HG03439 (cell line): Measurements from ENCODE around the gene MAPK10.
"Not testable (repeated sequence)": the region's sequence is repeated elsewhere in the genome, so short reads cannot be mapped to it uniquely, and the experiment has no call there.

ENCODE experiments used
- ATAC-seq: cut with Tn5 transposase; IDR thresholded peaks from one replicate; pipeline ENCODE4 v1.9.1; 2021; ENCODE audit warnings: mild to moderate bottlenecking, moderate library complexity; ENCODE audit not compliant: unreplicated experiment

Gene MAPK10

DNA sequence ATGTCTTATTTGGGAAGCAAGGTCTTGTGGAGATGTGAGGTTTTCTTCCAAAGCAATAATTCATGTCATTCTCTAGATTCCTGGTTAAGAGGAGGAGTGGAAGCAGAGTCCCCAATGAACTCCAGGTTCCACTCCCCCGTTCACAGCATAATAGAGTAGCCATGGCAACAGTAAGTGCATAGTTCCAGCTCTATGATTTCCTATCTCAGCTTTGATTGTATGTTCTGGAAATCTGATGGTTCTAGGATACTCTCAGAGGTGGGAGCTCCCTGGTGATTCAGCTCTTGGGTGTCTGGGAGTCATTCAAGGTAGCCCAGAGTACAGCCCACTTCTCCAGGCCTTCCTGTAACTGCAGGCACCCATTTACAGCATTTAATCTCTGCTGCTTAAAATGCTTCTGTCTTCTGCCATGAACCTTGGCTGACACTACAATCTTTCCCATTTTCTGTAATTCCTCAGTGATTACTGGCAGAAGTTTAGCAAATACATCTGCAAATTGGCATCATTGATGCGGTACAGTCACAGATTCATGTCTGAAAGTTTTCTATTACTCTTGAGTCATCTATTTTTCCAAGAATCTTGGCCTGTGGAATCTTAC lies 242.0 kb downstream of the MAPK10 start:
- ATAC-seq = no peak

GRCh38 chr4:86114563-86114962 lies 245.3 kb downstream of the MAPK10 start:
- ATAC-seq = no peak

DNA sequence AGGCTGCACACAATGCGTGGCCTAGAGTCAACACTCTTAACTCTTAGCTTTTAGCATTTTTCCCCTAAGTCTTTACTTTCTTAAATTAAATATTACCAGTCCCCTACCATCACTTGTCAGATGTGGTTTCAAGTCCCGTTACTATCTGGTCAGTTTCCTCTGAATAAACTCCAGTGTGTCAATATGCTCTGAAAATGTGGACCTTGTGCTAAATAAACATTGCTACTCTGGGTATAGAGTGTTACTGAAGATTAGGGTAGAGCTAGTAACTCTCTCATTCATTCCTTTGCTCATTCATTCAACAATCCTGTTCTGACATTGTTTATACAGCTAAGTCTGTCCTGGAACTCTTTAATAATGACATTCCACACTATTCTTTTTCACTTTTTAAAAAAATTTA lies 251.0 kb downstream of the MAPK10 start:
- no peak for ATAC-seq

GRCh38 chr4:86108137-86108536 lies 251.7 kb downstream of the MAPK10 start:
- ATAC-seq = no peak

DNA sequence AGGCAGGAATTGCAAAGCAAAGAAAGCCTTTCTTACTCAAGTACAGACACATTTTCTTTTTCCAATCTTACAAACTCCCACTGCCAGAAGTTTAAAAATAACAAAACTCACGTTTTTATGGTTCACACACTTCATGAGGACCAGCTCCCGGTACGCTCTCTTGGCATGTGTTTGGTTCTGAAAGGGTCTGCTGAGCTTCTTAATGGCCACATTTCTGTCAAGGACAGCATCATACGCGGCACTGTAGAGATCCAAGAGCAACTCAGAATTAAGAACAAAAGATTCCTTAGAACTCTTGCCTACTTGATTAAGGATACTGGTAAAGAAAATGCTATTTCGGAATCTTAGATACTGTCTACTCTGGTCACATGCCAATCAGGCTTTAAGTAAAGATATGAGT lies 252.7 kb downstream of the MAPK10 start:
- no peak for ATAC-seq

DNA sequence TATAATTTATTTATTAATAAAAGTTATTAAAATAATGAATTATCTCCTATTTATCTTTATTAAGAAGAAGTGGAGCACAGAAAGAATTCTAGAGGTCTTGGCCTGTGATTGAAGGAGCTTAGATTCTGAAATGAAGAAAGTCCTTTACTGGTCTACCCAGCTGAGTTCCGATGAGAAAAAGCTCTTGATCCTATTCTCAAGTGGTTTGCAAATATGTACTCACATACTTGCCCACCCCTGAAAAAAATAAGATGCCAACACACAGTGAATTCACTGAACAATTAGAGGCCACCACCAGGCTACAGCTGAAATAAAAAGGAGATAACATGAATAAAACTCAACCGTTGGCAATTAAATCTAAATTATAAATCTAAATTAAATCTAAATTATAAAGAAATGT lies 253.4 kb downstream of the MAPK10 start:
- no peak for ATAC-seq

- no peak for ATAC-seq
Observed at GRCh38 chr4:86101841-86102240, 258.0 kb downstream of the MAPK10 start.

- no peak for ATAC-seq
Observed at GRCh38 chr4:86101410-86101809, 258.4 kb downstream of the MAPK10 start.

DNA sequence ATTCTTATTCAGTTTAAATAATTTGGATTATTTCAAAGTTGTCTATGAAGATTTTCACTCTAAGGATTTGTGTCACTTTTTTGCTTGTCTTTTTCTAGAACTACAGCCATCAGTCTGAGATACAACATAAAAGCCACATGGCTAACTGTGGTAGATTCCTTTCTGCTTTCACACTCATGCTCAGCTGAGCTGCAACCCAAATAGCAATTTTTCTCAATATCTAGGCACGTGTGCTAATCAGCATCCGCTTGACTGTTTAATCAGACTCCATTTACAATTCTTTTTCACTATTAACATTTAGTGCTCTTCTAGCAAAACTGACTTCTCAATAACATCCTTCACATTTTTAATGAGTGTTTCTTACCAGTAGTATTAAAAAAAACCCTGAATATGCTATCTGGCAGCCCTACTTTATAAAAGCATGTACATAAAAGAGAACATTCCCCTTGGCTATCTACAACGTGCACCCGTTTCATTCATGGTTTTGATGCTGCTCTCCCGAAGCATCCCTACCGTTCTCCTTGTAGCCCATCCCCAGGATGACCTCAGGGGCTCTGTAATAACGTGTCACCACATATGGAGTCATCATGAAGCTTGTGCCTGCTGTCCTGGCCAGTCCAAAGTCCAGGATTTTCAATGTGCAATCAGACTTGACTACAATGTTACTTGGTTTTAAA lies 259.2 kb downstream of the MAPK10 start:
- no peak for ATAC-seq

DNA sequence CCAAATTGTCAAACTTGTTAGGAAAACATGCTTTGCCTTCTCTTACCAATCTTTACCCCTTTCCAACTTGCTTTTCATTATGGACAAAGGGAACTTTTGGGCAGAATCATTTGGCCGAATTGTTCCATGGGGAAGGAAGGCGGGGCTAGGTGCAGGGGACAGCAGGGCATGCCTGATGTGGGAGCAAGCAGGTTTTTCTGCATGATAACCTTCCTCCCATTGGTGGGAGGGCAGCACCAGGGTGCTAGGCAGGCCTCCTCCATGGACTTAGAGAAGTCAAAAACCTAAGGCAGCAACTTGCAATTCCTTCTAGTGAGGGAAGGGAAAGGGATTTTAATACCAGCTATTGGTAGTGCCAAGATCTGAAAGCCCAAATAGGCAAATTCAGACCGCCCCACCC lies 260.5 kb downstream of the MAPK10 start:
- no peak for ATAC-seq

GRCh38 chr4:86098691-86099090 lies 261.2 kb downstream of the MAPK10 start:
- no peak for ATAC-seq

DNA sequence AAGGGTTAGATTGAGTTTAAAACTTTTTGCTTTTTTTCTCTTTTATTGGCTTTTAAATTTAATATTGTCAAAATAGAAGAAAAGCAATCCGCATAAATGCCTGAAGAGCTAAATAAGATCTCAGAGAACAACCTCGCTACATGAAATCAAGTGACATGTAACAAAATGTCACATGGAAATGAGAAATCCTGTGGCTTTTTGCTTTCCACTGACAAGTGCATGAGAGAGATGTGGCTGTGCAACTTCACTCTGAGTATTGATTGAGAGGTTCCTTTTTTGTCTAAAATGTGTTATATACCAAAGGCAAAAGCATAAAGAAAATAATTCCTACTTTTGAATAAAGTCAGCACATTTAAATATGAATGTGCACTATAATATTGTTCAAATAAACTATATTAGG lies 263.5 kb downstream of the MAPK10 start:
- ATAC-seq = no peak

GRCh38 chr4:86092684-86093083 lies 267.2 kb downstream of the MAPK10 start:
- ATAC-seq = no peak

DNA sequence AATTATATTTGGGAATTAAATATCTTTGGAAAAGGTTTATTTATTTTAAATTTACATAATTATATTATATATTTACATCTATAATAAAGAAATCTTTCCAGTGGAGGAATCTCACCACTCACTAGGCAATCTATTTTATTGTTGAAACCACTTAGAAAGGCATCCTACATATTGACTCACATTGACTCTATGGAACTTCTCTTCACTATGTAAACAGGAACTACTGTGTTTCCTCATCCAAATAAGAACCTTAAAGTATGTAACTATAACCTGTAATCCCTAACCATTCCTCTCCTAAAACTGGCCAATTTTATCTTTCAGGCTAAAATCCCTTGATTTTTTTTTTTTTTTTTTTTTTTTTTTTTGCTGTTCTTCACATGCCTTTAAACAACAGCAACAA lies 268.7 kb downstream of the MAPK10 start:
- ATAC-seq = no peak

DNA sequence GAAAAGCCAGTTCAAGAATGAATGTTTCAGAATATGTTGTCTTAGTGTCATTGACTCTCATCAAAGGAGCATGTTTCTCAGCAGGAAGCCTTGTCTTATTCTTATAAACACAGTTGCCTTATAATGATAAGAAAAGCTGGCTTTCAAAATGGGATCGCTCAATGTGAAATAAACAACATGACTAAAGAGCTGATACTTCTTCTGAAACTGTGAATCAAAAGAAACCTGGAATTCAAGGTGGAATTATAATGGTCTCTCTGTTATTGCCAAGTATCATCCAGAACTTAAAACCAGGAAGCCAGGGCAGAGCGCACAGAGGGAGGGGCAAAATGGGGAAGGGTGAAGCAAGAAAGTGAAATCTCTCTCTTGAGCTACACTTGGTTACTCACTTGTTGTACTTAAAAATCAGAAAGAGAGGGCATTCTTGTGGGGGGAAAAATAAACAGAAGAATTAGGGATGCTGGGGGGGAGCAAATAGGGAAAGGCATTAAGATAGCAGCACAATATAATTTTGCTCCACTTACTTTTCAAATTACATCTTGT lies 270.0 kb downstream of the MAPK10 start:
- ATAC-seq = no peak

GRCh38 chr4:86089053-86089452 lies 270.8 kb downstream of the MAPK10 start:
- ATAC-seq = no peak

DNA sequence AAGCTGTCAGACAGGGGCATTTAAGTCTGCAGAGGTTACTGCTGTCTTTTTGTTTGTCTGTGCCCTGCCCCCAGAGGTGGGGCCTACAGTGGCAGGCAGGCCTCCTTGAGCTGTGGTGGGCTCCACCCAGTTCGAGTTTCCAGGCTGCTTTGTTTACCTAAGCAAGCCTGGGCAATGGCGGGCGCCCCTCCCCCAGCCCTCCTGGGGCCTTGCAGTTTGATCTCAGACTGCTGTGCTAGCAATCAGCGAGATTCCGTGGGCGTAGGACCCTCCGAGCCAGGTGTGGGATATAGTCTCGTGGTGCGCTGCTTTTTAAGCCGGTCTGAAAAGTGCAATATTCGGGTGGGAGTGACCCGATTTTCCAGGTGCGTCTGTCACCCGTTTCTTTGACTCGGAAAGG lies 284.1 kb downstream of the MAPK10 start:
- not testable (repeated sequence) for ATAC-seq

GRCh38 chr4:86060341-86060740 lies 299.5 kb downstream of the MAPK10 start:
- ATAC-seq = no peak

GRCh38 chr4:86058621-86059020 lies 301.2 kb downstream of the MAPK10 start:
- ATAC-seq = no peak

GRCh38 chr4:86055898-86056297 lies 304.0 kb downstream of the MAPK10 start:
- ATAC-seq = no peak

- ATAC-seq = no peak
Observed at GRCh38 chr4:86054286-86055032, 305.4 kb downstream of the MAPK10 start.

DNA sequence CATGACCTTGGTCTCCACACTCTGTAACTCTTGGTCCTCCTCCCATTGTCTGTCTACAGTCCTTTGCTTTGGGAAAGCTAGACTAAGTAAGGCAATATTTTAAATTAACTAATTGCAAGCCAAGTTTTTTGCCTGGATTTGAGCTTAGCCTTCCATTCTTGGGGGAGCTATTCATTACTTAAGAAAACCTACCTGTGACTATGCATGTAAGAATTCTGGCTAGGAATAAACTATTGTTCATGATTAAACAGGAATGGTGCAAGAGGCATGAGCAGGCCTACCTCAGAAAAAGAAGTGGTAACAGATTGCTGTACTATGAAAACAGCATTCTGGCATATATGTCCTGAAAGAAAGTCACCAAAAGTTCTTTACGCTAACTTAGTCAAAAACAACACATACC lies 309.4 kb downstream of the MAPK10 start:
- no peak for ATAC-seq
